H1 (cell line): ENCODE results near the gene CPA2.

Experiments used
- CEBPB ChIP-seq: IDR thresholded peaks from 2 replicates; pipeline ENCODE4 v1.6.1; 2012; ENCODE audit warnings: low read depth, low read length
- EP300 ChIP-seq, 2 experiments: IDR thresholded peaks; 1 replicate in 1 of 2; 2 replicates in 1 of 2; pipeline ENCODE4 v1.6.1; 2011 to 2012; ENCODE audit warnings: low read depth in 2 of 2, low read length in 2 of 2, mild to moderate bottlenecking in 2 of 2, borderline replicate concordance in 1 of 2, inconsistent platforms in 1 of 2, moderate library complexity in 1 of 2
- EZH2 ChIP-seq: fragments of 200-600 bp; sonication (generic); IDR thresholded peaks from 2 replicates; pipeline ENCODE4 v1.7.1; 2012; ENCODE audit warnings: low read depth, mild to moderate bottlenecking, moderate library complexity, low read length, inconsistent platforms; ENCODE audit not compliant: severe bottlenecking
- KDM1A ChIP-seq: fragments of 200-600, 300-600 bp; sonication (generic); IDR thresholded peaks from 2 replicates; pipeline ENCODE4 v1.7.1; 2016; ENCODE audit warnings: mild to moderate bottlenecking, low read length, borderline replicate concordance
- POLR2A ChIP-seq, 2 experiments: IDR thresholded peaks; 1 replicate in 1 of 2; 2 replicates in 1 of 2; pipeline ENCODE4 v1.6.1; 2011; ENCODE audit warnings: low read depth in 2 of 2, low read length in 2 of 2, mild to moderate bottlenecking in 2 of 2; ENCODE audit errors: control extremely low read depth in 1 of 2
- POLR2AphosphoS5 ChIP-seq: IDR thresholded peaks from 2 replicates; pipeline ENCODE4 v1.6.1; 2011; ENCODE audit warnings: low read depth, low read length
- RAD21 ChIP-seq, 2 experiments: IDR thresholded peaks in 1 of 2; conservative IDR thresholded peaks in 1 of 2; 2 replicates each; pipeline ENCODE4 v1.6.1; 2011; ENCODE audit warnings: low read depth in 2 of 2, low read length in 2 of 2, improper control_type of control experiment in 1 of 2, inconsistent platforms in 1 of 2, mild to moderate bottlenecking in 1 of 2, moderate library complexity in 1 of 2
- RXRA ChIP-seq: IDR thresholded peaks from 2 replicates; pipeline ENCODE4 v1.6.1; 2011; ENCODE audit warnings: low read depth, mild to moderate bottlenecking, low read length, moderate library complexity; ENCODE audit not compliant: insufficient read depth
- ZNF274 ChIP-seq: IDR thresholded peaks from 2 replicates; pipeline ENCODE4 v1.7.0; 2012; ENCODE audit warnings: low read length, borderline replicate concordance; ENCODE audit errors: extremely low read depth
- TF ChIP-seq, protein P1 (sequence below): IDR thresholded peaks from 2 replicates; pipeline ENCODE4 v1.6.1; 2012; ENCODE audit warnings: inconsistent platforms
- TF ChIP-seq, protein P2 (sequence below), 3 experiments: IDR thresholded peaks; 1 replicate in 2 of 3; 2 replicates in 1 of 3; pipeline versions ENCODE4 v1.5.1 to v1.6.1; 2011; ENCODE audit warnings: low read length in 3 of 3, mild to moderate bottlenecking in 3 of 3, inconsistent platforms in 2 of 3, low read depth in 1 of 3, moderate library complexity in 1 of 3; ENCODE audit not compliant: insufficient read depth in 1 of 3; ENCODE audit errors: control extremely low read depth in 1 of 3

DNA sequence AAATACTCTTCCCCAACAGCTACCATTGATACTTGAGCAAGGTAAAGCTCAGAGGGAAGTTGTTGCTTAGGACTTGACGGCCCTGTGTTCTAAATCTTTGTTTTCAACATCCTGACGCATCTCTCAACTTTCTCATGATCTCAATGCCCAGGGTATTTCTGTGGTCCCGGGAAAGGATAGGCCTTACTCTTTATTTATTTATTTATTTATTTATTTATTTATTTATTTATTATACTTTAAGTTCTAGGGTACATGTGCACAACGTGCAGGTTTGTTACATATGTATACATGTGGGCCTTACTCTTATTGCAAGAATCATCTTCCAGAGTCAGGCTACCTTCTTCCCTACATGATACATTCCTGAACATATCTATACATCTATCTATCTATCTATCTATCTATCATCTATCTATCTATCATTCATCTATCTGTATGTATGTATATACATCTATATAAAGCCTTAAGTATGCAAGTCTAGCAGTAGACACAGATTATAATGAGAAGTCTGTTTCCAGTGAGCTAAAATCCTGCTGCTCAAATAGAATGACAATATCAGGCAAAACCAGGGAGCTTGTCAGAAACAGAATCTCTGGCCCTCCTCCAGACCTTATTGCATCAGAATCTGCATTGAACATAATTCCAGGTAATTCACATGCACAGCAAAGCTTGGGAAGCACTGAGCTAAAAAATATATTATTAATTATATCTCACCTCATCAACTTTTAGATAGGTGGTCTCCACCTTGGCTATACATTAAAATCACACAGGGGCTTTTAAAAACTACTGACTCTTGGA is 65.8 kb downstream of the CPA2 start:
- TF ChIP-seq, protein P1, sequence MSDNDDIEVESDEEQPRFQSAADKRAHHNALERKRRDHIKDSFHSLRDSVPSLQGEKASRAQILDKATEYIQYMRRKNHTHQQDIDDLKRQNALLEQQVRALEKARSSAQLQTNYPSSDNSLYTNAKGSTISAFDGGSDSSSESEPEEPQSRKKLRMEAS, result no peak
- TF ChIP-seq EZH2, result no peak
- no peak for TF ChIP-seq EP300 (IDR thresholded peaks at IDR 0.05; ENCODE audit: borderline replicate concordance in 1 of 2, low read depth in 2 of 2, low read length in 2 of 2)
- TF ChIP-seq, protein P2, sequence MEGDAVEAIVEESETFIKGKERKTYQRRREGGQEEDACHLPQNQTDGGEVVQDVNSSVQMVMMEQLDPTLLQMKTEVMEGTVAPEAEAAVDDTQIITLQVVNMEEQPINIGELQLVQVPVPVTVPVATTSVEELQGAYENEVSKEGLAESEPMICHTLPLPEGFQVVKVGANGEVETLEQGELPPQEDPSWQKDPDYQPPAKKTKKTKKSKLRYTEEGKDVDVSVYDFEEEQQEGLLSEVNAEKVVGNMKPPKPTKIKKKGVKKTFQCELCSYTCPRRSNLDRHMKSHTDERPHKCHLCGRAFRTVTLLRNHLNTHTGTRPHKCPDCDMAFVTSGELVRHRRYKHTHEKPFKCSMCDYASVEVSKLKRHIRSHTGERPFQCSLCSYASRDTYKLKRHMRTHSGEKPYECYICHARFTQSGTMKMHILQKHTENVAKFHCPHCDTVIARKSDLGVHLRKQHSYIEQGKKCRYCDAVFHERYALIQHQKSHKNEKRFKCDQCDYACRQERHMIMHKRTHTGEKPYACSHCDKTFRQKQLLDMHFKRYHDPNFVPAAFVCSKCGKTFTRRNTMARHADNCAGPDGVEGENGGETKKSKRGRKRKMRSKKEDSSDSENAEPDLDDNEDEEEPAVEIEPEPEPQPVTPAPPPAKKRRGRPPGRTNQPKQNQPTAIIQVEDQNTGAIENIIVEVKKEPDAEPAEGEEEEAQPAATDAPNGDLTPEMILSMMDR (IDR thresholded peaks at IDR 0.05; ENCODE audit: control extremely low read depth in 1 of 3, insufficient read depth in 1 of 3, low read depth in 1 of 3, low read length in 3 of 3), result no peak
- TF ChIP-seq POLR2A (IDR thresholded peaks at IDR 0.05; ENCODE audit: control extremely low read depth in 1 of 2, low read depth in 2 of 2, low read length in 2 of 2), result no peak
- no peak for TF ChIP-seq ZNF274
- no peak for TF ChIP-seq CEBPB
- no peak for TF ChIP-seq RAD21 (IDR thresholded peaks at IDR 0.05 in 1 of 2, conservative IDR thresholded peaks at IDR 0.05 in 1 of 2; ENCODE audit: low read depth in 2 of 2, low read length in 2 of 2)
- no peak for TF ChIP-seq RXRA
- TF ChIP-seq KDM1A, result no peak
- TF ChIP-seq POLR2AphosphoS5, result no peak
